Measurements from ENCODE around the gene SAFB2.
A peak's percentile ranks its signal among the peaks of the same experiment; 100 is the strongest.

SAFB2 gene

DNA sequence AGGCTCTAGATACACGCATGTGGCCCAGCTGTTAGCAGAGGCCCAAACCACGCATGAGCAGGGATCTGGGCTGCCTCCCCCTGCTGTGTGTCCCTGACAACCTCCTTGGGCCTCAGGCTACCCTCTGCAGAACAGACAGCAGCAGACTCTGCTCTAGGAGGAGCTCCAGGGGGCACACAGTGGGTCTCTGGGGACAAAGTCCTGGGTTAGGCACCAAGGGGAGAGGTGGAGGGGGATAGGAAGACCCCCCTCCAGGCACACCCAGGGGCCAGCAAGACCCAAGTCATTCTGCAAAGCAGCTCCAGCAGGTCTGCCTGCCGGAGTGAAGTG, 62.8 kb downstream of the SAFB2 start:
- Mint-ChIP-seq H3K4me3 (no peak overlapping the region), H3K36me3 (ENCODE audit: low read depth) (no peaks in the 10 kb centered on the region)

DNA sequence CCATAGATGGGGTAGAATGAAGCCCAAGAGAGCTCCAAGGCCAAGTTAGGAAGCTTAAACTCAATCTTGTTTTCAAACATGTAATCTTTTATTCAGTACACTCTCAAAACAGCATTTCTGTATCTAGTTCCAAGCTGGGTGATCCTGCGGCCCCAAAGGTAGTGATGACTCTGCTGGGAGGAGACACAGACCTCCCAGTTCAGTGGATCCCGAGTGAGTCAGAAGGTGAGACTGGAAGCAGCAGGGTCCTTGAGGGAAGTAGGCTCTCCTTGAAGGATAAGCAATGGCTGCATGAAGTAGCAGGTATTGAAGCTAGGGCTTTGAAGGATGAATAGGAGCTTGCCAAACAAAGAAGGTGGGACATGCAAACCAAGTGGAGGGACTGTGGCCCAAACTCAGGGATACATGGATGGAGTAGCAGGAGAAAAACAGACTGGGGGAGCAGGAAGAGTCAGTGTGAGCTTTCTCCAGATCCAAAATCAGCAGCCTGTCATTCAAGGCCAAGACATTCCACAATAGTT, 64.4 kb downstream of the SAFB2 start:
- H3K4me1 Mint-ChIP-seq, result peaks cover 14% of the 10 kb centered on the region
- H3K27ac Mint-ChIP-seq, result peak overlapping the region in 2 of 3 experiments; percentile 12 to 37
- H3K36me3 Mint-ChIP-seq (ENCODE audit: low read depth), result no peaks in the 10 kb centered on the region
- peaks cover 11% of the 10 kb centered on the region for H3K9me3 Mint-ChIP-seq
- peaks cover 16% of the 10 kb centered on the region for H3K27me3 Mint-ChIP-seq (ENCODE audit: low read depth)
- TF ChIP-seq, protein P1, sequence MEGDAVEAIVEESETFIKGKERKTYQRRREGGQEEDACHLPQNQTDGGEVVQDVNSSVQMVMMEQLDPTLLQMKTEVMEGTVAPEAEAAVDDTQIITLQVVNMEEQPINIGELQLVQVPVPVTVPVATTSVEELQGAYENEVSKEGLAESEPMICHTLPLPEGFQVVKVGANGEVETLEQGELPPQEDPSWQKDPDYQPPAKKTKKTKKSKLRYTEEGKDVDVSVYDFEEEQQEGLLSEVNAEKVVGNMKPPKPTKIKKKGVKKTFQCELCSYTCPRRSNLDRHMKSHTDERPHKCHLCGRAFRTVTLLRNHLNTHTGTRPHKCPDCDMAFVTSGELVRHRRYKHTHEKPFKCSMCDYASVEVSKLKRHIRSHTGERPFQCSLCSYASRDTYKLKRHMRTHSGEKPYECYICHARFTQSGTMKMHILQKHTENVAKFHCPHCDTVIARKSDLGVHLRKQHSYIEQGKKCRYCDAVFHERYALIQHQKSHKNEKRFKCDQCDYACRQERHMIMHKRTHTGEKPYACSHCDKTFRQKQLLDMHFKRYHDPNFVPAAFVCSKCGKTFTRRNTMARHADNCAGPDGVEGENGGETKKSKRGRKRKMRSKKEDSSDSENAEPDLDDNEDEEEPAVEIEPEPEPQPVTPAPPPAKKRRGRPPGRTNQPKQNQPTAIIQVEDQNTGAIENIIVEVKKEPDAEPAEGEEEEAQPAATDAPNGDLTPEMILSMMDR (IDR thresholded peaks at IDR 0.05; ENCODE audit: unreplicated experiment in 3 of 3), result no peak
- H3K4me3 Mint-ChIP-seq, result no peak overlapping the region

More for the DNA sequence above, 62.8 kb downstream of the SAFB2 start:
- peaks cover 26% of the 10 kb centered on the region for H3K27me3 Mint-ChIP-seq (ENCODE audit: low read depth)
- TF ChIP-seq, protein P1 (IDR thresholded peaks at IDR 0.05; ENCODE audit: unreplicated experiment in 3 of 3), result no peak
- no peak overlapping the region for H3K27ac Mint-ChIP-seq
- H3K9me3 Mint-ChIP-seq, result peaks cover 11% of the 10 kb centered on the region
- peaks cover 14% of the 10 kb centered on the region for H3K4me1 Mint-ChIP-seq

DNA sequence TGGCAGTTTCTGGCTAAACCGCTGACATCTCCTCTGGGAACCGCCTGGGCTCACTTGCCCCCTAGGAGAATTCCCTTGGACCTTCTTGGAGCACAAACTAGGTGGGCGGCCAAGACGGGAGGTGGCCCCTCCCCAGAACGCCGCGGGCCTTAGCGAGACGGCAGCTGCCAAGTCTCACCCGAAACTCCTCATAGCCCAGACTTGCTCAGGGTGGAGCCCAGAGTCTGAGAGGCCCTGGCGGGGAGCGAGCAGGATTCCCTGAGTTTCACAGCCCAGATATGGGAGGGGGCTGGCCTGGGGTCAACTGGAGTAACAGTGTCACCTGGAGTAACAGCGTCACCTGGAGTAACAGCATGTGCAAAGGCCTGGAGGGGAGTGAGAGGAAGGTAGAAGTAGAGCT, 64.9 kb downstream of the SAFB2 start:
- no peaks in the 10 kb centered on the region for H3K36me3 Mint-ChIP-seq (ENCODE audit: low read depth)
- H3K27ac Mint-ChIP-seq, result peak overlapping the region in 2 of 3 experiments; percentile 12 to 37

DNA sequence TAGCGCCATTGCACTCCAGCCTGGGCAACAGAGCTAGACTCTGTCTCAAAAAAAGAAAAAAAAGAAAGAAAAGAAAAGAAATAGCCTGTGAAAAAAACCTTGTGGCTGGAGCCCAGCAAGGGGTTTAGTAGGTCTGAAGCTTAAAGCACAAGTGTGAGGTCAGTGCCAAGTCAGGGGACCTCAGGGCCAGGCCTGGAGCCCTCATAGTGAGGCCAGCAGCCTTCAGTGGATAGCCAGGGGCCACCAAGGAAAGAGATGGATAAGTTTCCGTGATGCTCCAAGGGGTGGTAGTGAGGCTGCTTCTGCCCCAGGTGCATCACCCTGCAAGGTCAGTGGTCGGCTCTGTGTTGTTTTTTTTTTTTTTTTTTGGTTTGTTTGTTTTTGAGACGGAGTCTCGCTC, 67.7 kb downstream of the SAFB2 start:
- Mint-ChIP-seq H3K4me3 (no peak overlapping the region), H3K27me3 (ENCODE audit: low read depth) (peaks cover 16% of the 10 kb centered on the region), H3K9me3 (no peaks in the 10 kb centered on the region), H3K36me3 (ENCODE audit: low read depth) (no peaks in the 10 kb centered on the region), H3K27ac (no peak overlapping the region), H3K4me1 (peaks cover 14% of the 10 kb centered on the region)
- TF ChIP-seq, protein P1 (IDR thresholded peaks at IDR 0.05; ENCODE audit: unreplicated experiment in 3 of 3), result no peak

More for the DNA sequence above, 64.9 kb downstream of the SAFB2 start:
- Mint-ChIP-seq H3K4me3 (no peak overlapping the region), H3K9me3 (peaks cover 11% of the 10 kb centered on the region), H3K4me1 (peaks cover 14% of the 10 kb centered on the region), H3K27me3 (ENCODE audit: low read depth) (peaks cover 14% of the 10 kb centered on the region)
- TF ChIP-seq, protein P1 (IDR thresholded peaks at IDR 0.05; ENCODE audit: unreplicated experiment in 3 of 3), result no peak

DNA sequence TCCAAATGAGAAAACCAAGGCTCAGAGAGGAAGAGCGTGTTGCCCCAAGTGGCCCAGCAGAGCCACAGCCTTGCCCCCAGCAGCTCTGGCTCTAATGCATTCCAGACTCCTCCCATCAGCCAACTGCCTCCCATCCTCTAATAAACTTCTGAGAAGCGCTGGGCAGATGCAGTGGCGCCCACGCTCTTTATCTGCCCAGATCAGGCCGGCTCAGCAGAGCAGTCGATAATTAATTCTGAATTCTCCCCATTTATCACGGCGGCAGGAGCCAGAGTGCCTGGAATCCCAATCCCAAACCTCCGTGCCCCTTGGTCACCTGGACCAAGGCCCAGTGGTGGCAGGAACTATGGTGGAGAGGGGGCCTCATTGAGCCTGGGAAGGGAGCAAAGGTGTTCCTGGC, 68.7 kb downstream of the SAFB2 start:
- Mint-ChIP-seq H3K4me3 (no peak overlapping the region), H3K9me3 (no peaks in the 10 kb centered on the region), H3K27me3 (ENCODE audit: low read depth) (peaks cover 24% of the 10 kb centered on the region), H3K27ac (no peak overlapping the region), H3K36me3 (ENCODE audit: low read depth) (no peaks in the 10 kb centered on the region), H3K4me1 (peaks cover 14% of the 10 kb centered on the region)
- TF ChIP-seq, protein P1 (IDR thresholded peaks at IDR 0.05; ENCODE audit: unreplicated experiment in 3 of 3), result no peak

DNA sequence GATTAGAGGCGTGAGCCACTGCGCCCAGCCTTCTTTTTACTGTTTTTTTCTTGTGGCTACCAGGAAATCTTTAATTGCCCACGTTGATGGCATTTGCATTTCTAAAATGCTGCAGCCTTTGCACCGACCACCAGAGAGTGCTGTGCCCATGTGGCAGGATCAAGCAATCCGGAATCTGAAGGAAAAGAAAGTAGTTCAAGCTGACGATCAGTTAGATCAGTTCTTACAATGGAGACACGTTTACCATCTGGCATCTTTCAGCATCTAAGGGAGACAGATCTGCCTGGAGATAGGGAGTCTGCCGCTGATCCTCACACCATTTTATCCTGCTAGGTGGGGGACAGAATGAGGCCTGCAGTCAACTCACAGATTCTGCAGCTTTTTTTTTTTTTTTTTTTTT, 74.7 kb downstream of the SAFB2 start:
- Mint-ChIP-seq H3K27me3 (ENCODE audit: low read depth) (peaks cover 45% of the 10 kb centered on the region), H3K9me3 (no peaks in the 10 kb centered on the region), H3K4me1 (no peaks in the 10 kb centered on the region), H3K36me3 (ENCODE audit: low read depth) (no peaks in the 10 kb centered on the region), H3K27ac (no peak overlapping the region), H3K4me3 (no peak overlapping the region)
- TF ChIP-seq, protein P1 (IDR thresholded peaks at IDR 0.05; ENCODE audit: unreplicated experiment in 3 of 3), result peak; percentile 12 to 45 (median 37)

Measured in nephron (organoid).